GM18505 (cell line): ENCODE measurements around the gene PRDM16.

Experiments
- ATAC-seq: cut with Tn5 transposase; IDR thresholded peaks from one replicate; pipeline ENCODE4 v1.9.1; 2021; ENCODE audit not compliant: unreplicated experiment
- POLR2A ChIP-seq: IDR thresholded peaks from 4 replicates; pipeline ENCODE4 v1.6.1; 2011; ENCODE audit warnings: borderline replicate concordance; ENCODE audit not compliant: insufficient read depth, insufficient read length; ENCODE audit errors: extremely low read depth

PRDM16 gene

DNA sequence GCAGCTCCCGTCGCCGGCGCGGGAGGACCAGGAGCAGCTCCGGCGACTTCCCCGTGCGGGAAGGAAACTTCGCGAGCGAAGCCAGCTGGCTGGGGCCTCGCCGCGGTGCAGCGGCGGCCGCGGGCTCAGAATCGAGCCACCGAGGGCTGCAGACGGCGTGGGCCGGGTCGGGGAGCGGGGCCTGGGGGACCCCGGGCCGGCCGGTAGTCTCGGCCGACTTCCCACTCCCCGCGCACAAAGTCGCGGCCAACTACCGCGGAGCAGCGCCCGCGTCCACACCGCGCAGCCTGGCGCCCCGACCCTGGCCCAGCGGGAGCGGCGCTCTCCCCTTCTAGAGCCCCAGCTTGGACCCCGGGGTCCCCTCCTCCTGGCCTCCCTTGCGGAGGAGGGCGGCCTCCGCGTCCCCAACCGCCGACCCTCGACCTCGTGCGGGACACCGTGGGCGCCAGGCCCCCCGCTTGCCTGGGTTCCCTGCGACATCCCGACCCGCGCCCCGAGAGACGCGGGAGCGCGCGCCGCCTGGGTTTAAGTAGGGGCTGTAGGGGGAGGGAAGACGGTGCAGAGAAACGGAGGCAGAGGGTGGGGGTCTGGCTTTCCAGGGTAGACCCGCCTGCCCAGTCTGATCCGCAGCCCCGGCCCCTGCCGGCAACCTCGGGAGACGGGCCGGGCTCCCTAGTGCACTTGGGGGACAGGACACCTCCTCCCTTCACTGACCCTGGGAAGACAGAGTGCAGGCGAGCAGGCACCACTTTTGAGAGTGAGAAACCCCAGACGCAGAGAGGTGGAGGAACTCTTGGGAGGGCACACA, 4.7 kb downstream of the PRDM16 start:
- no peak for ATAC-seq
- no peak for TF ChIP-seq POLR2A

DNA sequence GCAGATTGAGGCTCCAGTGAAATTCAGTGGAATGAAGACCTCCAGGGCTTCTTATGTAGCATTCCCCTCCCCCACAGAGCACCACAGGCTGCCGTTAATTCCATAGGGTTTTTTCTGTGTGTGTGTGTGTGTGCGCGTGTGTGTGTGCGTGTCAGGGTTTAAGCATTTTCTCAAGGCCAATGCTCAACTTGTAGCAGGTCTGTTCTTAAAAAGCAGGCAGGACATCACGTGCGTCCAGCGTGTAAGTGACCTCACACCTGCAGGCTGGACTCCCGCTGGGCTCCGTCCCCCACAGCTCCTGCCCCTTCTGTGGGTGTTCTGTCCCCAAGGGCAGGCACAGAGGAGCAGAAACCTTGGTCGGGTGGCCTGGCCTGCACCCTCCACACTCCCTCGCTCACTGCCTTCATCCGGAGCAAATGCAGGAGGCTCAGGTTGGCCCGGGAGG, 5.3 kb downstream of the PRDM16 start:
- no peak for ATAC-seq
- no peak for TF ChIP-seq POLR2A

DNA sequence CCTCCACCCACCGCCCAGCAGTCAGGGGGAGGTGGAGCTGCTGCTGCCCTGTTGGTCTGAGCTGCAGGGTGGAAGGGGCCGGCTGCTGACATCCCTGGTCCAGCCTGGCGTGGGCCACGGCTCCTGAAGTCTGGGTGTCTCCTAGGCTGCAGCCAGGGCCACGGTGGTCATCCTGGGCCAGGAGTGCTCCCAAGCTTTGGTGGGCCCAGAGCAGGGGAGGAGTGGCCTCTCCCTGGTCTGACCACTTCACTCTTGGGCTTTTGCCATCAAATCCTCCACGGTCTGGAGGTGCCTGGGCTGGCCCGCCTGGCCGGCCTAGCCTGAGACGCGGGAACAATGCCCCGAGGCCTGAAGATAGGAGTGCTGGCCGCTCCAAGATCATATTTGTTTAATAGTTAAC, 5.8 kb downstream of the PRDM16 start:
- no peak for ATAC-seq
- TF ChIP-seq POLR2A, result no peak

DNA sequence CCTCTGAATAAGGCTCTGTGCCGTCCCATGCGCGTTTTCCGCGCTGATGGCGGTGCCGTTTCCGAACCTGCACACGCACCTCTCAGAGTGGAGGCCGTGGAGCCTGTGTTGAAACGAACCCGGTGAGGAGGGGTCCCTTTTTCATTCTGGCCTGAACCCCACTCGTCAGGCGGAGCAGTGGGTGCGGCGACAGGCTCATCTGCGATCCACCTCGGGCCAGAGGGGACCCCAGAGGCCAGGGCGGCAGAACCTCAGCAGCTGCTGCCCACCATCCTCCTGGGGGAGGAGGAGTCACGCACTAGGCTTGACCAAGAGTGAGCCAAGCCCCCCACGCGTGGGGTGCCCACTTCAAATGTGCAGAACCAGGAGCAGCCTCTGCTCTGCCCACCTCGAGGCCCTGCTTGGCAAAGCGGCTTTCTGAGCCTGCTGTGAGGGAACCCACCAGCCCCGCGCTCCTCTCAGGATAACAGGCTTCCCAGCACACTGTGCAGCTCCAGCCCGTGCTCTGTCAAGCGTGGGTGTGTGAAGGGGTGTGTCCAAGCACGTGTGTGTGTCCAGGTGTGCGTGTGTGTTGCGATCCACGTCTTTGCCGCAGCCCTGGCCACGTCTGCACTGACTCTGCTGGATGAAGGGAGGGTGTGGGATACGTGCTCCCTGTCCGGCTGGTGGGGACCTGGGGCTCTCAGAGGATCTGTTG, 6.8 kb downstream of the PRDM16 start:
- no peak for TF ChIP-seq POLR2A
- ATAC-seq, result no peak

DNA sequence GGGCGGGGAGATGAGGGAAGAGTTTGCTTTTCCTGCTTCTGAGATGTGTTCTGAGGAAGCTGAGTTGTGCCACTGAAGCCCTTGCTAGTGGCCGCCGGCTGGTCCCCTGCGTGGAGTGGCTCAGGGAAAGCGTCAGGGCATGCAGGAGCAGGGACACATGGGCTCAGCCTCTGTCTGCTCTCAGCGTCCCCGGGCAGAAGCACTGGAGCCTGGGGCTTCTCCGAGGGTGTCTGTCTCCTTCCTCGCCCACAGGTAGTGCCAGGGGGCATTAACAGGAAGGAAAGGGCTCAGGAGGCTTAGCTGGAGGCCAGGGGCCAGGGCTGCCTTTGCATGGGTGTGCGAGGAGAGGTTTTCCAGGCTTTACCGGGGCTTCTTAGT, 7.3 kb downstream of the PRDM16 start:
- ATAC-seq, result no peak
- no peak for TF ChIP-seq POLR2A

DNA sequence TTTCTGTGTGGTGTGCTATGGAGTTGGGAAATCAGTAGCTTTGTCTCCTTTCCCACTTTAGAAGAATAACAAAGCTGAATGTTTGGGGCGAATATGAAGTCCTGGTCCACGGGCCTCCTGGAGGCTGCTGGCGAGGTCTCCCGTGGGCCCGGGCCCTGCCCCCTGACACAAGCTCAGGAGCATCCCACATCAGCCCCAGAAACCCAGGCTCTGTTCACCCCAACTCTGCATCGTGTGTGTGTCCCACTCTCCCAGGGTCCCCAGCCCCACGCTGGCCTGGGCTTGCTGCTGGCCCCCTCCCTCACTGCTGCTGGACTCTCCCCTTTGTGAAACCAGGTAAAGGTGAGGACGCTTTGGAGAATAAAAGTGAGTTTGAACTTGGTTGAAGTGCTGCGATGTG, 8.1 kb downstream of the PRDM16 start:
- TF ChIP-seq POLR2A, result no peak
- ATAC-seq, result no peak

DNA sequence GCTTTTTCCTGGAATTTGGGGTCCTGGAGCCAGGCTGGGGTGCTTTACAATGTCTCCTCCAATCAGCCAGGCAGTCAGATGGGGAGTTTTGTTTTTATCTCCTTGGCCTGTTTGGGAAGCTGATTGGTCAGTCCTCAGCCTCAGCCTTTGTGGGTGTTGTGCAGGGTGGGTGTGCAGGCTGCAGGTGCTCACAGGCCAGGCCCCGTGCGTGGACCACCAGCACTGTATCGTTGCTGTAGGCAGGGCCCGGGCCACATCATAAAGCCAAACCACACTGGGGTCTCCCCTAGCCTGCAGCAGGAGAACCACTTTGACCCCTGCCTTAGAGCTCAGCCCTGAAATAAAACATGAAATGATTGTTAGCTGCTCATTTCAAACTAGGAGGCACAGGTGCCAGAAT, 8.6 kb downstream of the PRDM16 start:
- ATAC-seq, result no peak
- TF ChIP-seq POLR2A, result no peak

DNA sequence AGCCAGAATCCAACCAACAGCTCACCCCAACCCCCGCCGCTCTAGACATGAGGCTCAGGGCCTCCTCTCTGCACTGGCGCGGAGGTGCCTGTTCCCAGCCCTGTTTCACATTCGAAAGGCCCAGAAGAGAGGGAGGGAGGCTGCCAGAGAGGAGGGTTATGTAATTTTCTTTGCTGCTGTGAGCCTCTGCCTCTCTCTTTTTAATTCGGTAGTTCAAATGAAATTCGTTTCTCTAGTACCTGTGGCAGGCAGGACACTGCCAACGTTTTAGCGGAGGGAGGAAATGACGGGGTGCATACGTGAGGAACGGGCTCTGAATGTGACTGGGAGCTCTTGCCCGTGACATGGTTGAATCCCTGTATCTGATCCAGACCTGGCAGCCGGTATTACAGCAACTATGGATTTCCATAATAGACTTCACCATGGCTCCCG, 9.4 kb downstream of the PRDM16 start:
- ATAC-seq, result no peak
- no peak for TF ChIP-seq POLR2A

DNA sequence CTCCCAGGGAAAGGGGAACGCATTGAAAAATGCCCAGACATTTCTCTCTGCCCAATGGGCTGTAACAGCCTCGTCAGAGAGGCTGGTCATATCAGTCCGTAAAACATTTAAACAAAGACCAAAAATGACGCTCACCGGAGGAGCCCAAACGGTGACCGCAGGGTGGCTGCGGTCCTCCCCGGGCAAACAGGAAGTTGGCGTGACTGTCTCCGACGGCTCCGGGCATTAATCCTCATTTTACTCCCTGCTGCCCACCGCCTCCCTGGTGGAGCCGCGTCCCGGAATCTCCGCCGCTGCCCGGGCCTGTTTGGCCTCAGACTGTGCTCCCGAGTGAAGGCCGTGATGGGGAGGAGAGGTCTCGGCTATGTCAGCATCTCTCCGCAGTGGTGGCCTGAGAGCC, 9.9 kb downstream of the PRDM16 start:
- no peak for ATAC-seq
- TF ChIP-seq POLR2A, result no peak

DNA sequence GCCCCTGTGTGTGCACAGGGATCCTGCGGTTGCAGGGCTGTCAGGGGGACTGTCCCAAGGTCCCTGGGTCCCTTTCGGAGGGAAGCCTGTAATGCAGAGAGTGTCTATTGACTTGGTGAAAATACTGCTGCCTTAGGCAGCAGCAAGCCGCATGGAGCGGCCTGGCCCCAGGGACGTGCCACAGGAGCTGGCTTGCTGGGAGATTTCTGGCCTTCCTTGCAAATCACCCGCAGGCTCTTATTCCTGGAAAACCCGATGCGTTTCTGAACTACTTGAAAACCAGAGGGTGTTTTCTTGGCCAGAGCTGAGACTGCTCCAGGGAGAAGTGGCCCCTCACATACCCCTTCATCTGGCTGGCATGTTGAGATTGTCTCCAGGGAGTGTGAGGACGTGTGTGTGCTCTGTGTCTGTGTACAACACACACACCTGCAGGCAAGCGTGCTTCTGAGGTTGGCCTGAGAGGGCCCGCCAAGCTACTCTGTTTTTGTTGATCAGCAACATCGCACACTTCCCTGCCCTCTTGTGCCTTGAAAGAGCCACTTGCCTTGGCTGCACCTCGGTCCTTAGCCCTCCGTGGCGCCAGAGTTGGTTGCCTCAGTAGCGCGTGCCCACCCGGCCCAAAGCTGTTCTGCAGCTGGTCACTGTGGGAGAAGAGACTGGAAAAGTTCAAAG, 10.5 kb downstream of the PRDM16 start:
- TF ChIP-seq POLR2A, result no peak
- ATAC-seq, result no peak

DNA sequence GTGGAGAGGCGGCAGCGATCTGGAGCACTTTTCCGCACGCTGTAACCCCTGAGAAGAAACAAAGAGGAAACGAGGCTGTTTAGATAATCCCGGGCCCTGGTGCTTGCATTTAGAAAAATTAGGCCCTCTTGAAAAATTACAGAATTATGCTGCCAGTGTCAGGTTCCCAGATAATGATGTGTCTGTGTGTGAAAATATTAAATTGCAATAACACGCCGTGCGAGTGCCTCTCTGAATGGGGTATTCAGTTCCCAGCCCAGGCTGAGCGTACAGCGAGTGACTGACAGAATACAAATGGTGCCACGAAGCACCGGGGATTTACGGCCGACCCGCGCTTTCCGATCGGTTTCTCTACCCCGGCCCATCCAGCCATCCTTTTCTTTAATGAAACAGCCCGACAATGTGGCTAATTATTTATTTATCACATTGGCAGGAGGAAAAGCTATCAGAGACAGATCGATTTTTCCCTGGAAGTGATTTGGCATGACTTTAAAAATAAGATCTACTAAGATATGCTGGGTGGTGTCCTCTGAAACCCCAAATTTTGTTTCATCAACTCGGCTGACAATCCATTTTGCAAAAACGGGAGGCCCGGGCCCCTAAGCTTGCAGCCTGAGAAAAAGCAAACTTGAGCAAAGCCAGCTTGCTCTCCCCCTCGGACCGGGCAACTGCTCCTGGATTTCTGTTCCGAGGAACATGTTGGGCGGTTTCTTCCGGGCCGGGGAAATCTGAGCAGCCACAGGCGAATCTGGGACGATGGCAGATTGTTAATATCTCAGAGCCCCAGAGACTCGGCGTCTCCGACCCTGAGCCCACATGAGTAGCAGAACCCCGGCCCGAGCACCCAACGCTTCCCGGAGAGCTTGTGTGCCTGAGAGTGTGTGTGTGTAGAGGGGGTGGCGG, 11.3 kb downstream of the PRDM16 start:
- ATAC-seq, result no peak
- no peak for TF ChIP-seq POLR2A

DNA sequence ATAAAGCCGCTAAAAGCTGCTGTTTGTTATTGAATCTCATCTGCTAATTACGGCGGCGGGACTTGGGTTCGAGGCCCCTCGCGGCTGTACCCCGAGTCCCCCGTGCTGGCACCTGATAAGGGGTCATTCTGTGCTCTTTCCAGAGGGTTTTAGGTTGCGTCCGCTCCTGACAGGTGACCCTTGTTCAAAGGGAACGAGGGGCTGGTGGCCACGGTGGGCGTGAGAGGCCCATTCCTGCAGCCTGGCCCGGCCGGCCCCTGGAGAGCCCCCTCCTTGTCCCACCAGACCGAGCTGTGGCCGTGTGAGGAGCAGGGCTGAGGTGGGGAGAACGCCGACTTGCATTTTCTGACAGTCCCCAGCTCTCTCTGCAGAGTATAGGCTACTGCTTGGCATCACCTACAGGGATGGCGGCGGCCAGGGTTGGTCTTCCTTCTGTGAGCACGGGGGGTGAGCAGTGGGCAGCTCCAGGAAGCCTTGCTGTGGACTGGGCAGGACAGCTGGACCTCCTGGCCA, 12.2 kb downstream of the PRDM16 start:
- no peak for TF ChIP-seq POLR2A
- no peak for ATAC-seq

DNA sequence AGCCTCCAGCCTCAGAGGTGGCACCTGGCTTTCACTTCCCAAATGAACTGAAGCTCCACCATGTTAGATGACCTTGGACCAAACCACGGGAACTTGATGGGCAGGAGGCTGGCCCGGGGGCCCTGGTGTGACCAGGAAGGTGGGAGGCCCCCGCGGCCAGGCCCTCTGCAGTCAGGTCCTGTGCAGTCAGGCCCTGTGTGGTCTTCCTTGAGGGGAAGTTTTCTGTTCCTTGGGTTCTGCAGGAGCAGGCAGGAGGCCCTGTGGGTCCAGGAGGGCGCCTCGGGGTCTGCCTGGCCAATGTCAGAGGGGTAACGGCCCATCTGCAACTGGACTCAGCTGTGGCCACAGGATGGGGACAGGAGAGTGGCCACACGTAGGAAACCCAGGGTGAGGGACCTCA, 13.0 kb downstream of the PRDM16 start:
- TF ChIP-seq POLR2A, result no peak
- ATAC-seq, result no peak
